RWPE1 (cell line): ENCODE measurements around the gene IPCEF1.
A peak's percentile ranks its signal among the peaks of the same experiment; 100 is the strongest.
"Not testable (repeated sequence)": the region's sequence is repeated elsewhere in the genome, so short reads cannot be mapped to it uniquely, and the experiment has no call there.

ENCODE experiments used
- CTCF ChIA-PET: fragments of 350-600 bp; sonication (Branson Sonifier 250); formaldehyde crosslinking; extraction: SDS; loops from one replicate; lab custom pipeline; 2021; lab: Yijun Ruan, JAX
- POLR2A ChIA-PET: fragments of 400-600 bp; formaldehyde crosslinking; extraction: SDS; loops from one replicate; lab custom pipeline; 2020; ENCODE audit warnings: antibody characterized with exemption; ENCODE audit not compliant: low non-redundant PET; lab: Yijun Ruan, JAX
- DNase-seq: peaks from one replicate; pipeline ENCODE4 v3.0.0; 2012; ENCODE audit warnings: low spot score
- H3K27ac ChIP-seq: fragments of 450-650 bp; 2 replicates; pipeline ENCODE4 v1.5.1; 2017
- CTCF ChIP-seq: fragments of 450-650 bp; conservative IDR thresholded peaks from 2 replicates; pipeline ENCODE4 v1.5.1; 2017; ENCODE audit warnings: low read depth, mild to moderate bottlenecking

The IPCEF1 gene

GRCh38 chr6:154243793-154244750, 112.5 kb downstream of the IPCEF1 start:
- no peak for TF ChIP-seq CTCF
- no peak for DNase-seq
- CTCF ChIA-PET: no interaction called here
- POLR2A ChIA-PET: no interaction called here
- H3K27ac ChIP-seq: no peak overlapping the region

- ChIA-PET POLR2A (no interaction called here), CTCF (no interaction called here)
- DNase-seq: no peak
- H3K27ac ChIP-seq: no peak overlapping the region
- TF ChIP-seq CTCF: no peak
These were observed 113.8 kb downstream of the IPCEF1 start for GRCh38 chr6:154242617-154243357.

DNA sequence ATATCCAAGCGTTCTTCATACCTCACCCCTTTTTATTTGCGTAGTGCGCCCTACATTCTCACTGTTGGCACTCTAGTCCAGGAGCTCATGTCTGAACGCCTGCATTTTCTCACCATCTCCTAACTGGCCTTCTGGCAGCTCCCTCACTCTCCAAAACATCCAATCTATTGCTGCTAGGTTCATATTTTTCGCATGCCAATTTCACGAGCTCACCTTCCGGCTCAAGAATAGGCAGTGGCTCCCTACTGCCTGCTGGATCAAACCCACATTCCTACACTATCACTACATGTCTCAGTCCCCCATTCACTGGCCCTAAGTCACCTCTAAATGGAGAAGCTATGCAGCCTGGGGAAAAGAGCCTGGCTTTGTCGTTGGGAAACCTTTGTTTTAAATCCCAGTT, 115.0 kb downstream of the IPCEF1 start:
- ChIA-PET POLR2A (no interaction called here), CTCF (interaction anchor here (0.6 to 0.7 kb wide), 4 partner anchors 10 to 261 kb away, joined by 3 to 7 read pairs (median 5); no protein-coding TSS in a partner anchor)
- no peak for TF ChIP-seq CTCF

GRCh38 chr6:154241061-154241460, 115.5 kb downstream of the IPCEF1 start:
- CTCF ChIA-PET: interaction anchor here (0.7 kb wide), 2 partner anchors 160 to 262 kb away, joined by 5 to 7 read pairs; no protein-coding TSS in a partner anchor
- DNase-seq, H3K27ac ChIP-seq, POLR2A ChIA-PET: not testable (repeated sequence)

More for the DNA sequence above, 115.0 kb downstream of the IPCEF1 start:
- no peak overlapping the region for H3K27ac ChIP-seq
- no peak for DNase-seq

DNA sequence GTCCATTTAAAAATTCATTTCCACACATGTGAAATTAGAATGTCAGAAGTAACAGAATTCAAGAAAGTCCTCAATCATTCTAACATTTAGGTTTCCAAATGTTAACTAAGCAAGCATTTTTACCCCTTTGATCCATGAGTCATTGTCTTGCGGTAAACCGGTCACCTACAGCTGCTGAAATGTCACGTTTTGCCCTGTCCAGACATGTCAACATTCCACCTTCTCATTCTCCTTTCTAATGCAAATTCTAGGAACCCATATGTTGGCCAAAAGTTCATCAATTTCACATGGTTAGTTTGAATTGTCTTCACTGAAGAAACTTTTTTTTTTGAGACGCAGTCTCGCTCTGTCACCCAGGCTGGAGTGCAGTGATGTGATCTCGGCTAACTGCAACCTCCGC, 117.2 kb downstream of the IPCEF1 start:
- ChIA-PET CTCF (interaction anchor here (0.6 kb wide), 1 partner anchor 1029 kb away, joined by 3 read pairs; no protein-coding TSS in a partner anchor), POLR2A (no interaction called here)
- peak; percentile 78 for DNase-seq
- H3K27ac ChIP-seq: no peak overlapping the region
- TF ChIP-seq CTCF: no peak

DNA sequence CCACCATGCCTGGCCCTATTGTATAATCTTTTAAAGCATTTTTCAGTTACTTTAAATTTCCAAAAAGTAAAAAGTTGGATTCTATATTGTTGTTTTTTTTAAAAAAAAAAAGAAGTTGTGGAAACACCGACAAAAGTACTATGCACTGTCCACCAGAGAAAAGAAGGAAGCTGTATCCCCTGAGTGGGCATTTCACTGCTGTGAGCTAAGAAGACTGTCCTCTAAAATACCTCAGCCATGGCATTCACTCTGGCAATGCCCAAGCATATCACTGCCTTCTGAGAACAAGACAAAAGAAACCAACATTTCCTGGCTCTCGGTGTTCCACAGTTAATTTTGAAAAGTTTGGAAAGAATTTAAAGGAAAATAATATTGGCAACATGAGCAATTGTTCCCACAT, 117.8 kb downstream of the IPCEF1 start:
- no peak for DNase-seq
- no peak for TF ChIP-seq CTCF
- ChIA-PET CTCF (interaction anchor here (0.5 kb wide), 1 partner anchor 375 kb away, joined by 3 read pairs; no protein-coding TSS in a partner anchor), POLR2A (no interaction called here)
- no peak overlapping the region for H3K27ac ChIP-seq
